Stimulated activated CD8-positive, alpha-beta memory T cell treated with anti-CD3 and anti-CD28 coated beads, Interleukin-12 subunit alpha, Interleukin-12 subunit beta, amount 100 ng/mL, for 24 hours (primary cell): ENCODE measurements around the gene ATAD1.

Source experiments
- DNase-seq: peaks from one replicate; pipeline ENCODE4 v3.0.0-alpha.2; 2020; ENCODE audit errors: extremely low read depth

Gene ATAD1

DNA sequence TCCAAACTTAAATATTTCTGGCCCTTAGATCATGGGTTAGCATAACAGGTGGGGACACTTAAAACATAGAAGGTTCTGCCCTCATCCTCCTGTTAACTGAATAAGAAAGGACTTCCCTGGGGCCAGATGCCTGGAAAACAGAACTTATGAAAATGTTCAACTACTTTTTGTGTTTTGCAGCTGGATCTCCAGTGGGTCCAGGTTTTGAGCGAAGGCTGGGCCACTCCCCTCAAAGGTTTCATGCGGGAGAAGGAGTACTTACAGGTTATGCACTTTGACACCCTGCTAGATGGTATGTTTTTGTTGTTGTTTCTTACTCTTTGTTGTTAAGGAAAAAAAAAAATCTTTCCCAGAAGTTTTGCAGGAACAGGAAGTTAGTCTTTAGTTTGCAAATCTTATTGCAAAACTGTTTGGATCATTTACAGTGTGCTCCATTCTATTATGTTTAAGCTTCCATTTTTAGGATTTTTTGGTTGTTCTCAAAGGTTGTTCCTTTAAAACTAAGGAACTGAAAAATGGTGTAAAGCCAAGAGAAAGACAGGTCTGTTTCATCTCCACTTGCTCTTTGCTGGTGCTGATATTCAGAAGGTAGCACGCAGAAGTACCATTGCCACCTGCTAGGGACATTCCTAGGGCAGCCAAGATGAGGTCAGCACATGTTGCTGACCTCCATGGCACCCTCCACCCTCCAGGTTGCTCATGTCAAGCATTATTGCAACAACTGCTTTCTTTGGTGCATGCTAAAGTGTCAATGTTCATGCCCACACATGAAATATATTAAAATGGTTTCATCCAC is 102.3 kb downstream of the ATAD1 start:
- no peak for DNase-seq

DNA sequence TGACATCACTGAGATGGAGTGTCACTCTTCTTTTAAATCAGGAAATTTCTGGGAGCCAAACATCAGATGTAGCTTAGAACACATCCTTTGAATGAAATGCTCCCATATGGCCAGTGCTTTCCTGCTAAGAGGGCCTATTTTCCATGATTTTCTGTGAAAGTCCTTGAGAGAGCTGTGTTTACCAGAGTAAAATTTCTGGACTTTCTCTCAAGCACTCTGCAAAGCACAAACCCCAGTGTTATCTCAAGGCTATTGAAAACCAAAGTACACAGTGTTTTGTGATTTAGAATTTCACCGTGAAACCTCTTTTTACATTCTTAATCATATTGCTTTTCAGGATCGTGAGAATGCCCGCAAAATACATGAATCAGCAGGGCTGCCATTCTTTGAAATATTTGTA is 104.3 kb downstream of the ATAD1 start:
- DNase-seq: no peak

DNA sequence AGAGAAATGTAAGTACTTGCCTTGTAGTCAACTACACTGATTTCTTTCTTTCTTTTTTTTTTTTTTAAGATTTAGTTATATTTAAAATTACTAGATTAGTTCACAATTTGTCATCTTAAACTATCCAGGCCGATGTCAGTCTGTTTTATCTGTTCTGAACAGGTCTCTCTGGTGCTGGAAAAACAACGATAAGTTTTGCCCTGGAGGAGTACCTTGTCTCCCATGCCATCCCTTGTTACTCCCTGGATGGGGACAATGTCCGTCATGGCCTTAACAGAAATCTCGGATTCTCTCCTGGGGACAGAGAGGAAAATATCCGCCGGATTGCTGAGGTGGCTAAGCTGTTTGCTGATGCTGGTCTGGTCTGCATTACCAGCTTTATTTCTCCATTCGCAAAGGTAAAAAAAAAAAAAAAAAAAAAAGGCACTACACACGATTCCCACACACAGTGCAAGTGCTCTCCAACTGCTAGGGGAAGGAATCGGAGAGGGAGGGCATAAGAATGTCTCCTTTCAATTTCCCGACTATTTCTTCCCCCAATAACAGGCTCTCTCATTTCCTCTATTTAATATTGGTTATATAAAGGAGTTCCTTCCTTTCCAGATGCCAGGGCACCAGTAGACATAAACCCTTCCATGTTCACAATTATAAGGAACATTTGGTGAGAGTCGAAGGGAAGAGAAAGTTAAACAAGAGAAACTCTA is 105.0 kb downstream of the ATAD1 start:
- DNase-seq: no peak

DNA sequence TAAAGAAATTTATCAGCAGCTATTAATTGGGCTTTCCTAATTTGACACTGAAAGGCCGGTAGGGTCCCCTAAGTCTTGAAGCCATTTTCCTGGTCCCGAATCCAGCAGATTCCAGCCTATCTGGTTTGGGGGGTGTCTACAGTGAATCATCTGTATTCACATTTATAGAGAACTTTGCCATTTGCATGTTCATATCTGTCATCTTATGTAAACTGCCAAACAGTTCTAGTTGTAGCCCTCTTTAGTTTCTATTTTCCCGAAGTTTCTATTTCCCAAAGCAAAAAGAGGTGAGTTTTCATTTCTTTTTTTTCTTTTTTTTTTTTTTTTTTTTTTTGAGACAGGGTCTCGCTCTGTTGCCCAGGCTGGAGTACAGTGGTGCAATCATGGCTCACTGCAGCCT is 110.8 kb downstream of the ATAD1 start:
- no peak for DNase-seq

DNA sequence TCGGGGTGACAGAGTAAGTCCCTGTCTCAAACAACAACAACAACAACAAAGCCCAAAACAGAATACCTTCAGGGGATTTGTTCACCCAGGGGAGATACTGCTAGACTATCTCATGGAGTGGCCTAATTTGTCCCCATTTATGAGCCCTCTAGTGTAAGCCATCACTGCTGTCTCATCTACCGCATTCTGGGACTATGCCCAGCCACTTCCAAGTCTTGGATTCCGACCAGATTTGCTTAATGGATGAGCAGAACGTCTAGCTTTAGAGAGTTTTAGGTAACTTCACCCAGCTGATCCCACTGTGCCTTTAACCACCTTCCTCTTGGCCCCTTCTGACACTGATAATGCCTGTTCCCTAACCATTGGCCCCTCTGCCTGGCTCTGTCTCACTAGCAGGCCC is 111.3 kb downstream of the ATAD1 start:
- no peak for DNase-seq

DNA sequence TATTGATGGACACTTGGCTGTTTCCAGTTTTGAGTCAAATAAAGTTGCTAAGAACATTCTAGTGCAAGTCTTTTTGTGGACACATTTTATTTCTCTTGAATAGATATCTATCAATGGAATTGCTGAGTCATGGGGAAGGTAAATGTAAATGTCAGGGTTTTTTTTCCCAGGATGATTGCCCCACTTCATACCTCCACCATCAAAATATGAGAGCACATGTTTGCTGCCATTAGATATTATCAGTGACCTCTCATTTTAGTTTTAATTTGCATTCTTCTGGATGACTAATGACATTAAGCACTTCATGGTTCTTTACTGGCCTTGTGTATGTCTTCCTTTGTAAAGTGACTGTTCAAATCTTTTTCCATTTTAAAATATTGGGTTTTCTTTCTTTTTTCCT is 112.7 kb downstream of the ATAD1 start:
- no peak for DNase-seq

DNA sequence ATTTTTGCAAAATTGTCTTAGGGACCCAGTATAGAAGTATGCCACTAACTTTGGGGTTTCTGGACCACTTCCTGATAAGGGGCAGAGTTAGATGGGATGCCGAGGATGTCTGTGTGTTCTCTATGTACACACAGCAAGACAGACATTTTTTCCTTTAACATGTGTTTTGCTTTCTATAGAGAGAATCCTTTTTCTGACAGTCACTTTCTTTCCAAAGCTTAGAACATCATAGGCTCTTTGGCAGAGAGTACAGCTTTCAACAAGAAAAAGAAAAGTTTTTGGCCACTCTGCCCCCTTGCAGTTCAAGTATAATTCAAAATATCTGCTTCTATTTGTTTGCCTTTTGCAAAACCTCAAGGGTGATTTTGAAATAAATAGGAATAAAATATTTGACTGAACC is 114.3 kb downstream of the ATAD1 start:
- no peak for DNase-seq

DNA sequence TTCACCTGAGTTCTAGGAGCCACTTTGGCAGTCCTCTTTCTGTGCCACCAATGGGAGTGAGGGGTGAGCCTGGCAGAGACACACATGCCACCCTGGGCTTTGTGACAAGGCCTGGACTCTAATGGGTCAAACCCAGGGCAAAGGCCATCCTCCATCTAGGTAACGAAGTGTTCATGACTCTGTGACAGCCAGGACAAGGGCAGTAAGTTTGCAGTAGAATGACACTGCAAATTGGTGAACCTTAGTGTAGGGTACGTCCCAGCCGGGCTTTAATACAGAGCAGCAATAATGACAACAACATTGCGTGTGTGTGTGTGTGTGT is 115.1 kb downstream of the ATAD1 start:
- DNase-seq: no peak

DNA sequence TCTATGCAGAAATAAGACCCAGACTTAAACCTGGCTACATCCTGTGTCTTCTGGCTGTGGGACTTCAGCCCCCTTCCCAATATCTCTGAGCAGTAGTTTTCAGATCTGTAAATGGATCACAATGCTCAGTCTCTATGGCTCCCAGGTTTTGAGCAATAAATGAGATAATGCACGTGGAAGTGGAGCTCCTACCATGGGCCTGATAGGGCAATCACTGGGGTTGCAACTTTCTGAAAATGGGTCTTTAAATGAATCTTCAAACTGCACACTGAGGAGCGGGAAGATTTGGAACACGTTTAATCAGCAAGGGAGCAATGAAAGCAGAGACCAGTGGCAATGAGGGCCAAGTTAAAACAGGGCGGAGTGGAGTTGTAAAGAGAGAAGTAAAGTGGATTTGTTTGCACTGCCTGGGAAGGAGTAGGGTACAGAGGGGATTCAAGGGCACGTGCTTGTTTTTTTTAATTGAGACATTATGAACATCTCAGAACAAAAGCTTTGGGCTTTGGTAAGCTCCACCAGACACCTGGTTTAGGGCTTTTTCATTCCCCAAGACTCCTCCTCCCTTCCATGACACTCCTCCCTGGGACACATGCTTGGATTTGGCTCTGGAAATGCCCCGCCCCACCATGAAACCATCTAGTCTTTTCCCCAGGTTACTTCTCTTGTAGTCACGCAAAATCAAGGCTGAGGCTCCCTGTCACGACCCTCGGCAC is 115.6 kb downstream of the ATAD1 start:
- DNase-seq: no peak
